ENCODE data around the gene KRT38. TPM values are rescaled to one million over a fixed set of nuclear protein-coding genes. Genes with fewer than 3 reads are reported as not detected.
"Not testable (repeated sequence)": the region's sequence is repeated elsewhere in the genome, so short reads cannot be mapped to it uniquely, and the experiment has no call there.

Gene KRT38
- polyA plus RNA-seq, 4 donors: not detected

GRCh38 chr17:41463746-41464145 lies 23.0 kb upstream of the KRT38 start:
- DNase-seq (ENCODE audit: low read depth in 4 of 4, low spot score in 3 of 4): no peak

DNA sequence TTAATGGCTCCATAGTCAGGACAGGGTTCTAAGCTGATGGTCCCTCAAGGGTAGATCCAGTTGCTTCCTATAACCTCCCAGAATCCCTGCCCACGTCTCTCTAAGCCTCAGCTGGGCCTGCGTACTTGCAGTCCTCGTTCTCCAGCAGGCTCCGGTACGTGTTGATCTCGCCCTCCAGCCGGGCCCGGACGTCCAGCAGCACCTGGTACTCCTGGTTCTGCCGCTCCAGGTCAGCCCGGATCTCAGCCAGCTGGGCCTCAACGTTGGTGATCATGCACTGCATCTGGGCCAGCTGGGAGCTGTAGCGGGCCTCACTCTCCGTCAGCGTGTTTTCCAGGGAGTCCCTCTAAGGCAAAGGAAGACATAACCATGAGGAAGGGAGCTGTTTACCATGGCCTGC lies 21.9 kb upstream of the KRT38 start:
- DNase-seq (ENCODE audit: low read depth in 4 of 4, low spot score in 3 of 4): no peak

DNA sequence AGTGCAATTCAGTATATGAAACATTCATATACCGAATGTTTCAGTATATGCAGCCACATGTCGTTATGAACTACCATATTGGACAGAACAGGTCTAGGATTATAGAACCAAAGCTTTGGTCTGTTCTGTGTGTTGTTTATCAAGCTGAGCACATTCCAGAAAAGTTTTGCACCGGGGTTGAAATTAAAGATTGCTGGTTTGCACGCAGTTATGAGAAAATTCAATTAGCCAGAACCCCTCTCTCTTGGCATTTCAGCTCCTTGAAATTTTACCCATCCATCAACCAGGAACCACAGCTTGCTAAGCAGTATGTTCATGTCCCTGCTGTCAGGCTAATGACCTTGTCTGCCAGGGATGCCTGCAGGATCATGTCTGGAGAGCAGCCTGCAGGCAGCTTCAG lies 16.9 kb upstream of the KRT38 start:
- no peak for DNase-seq (ENCODE audit: low read depth in 4 of 4, low spot score in 3 of 4)

GRCh38 chr17:41456204-41456603 lies 15.4 kb upstream of the KRT38 start:
- DNase-seq (ENCODE audit: low read depth in 4 of 4, low spot score in 3 of 4): no peak

- no peak for DNase-seq (ENCODE audit: low read depth in 4 of 4, low spot score in 3 of 4)
Measured at GRCh38 chr17:41455236-41455635, 14.5 kb upstream of the KRT38 start.

DNA sequence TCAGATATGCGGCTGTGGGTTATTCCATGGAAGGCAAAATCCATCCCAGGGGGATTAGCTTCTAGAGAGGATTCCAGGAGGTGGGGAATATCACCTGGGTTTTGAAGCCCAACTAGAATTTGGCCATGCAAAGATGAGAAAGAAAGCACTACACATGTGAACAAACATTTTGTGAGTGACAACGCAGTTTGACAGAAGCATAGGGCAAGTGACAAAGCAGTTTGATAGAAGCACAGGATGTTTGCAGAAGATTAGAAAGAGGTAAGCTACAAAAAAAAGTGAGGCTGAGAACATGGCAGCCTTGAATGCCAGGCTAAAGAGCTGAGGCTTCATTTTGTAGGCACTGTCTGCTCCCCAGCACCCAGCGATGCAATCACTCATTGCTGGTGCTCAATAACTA lies 12.3 kb upstream of the KRT38 start:
- DNase-seq (ENCODE audit: low read depth in 4 of 4, low spot score in 3 of 4): no peak

DNA sequence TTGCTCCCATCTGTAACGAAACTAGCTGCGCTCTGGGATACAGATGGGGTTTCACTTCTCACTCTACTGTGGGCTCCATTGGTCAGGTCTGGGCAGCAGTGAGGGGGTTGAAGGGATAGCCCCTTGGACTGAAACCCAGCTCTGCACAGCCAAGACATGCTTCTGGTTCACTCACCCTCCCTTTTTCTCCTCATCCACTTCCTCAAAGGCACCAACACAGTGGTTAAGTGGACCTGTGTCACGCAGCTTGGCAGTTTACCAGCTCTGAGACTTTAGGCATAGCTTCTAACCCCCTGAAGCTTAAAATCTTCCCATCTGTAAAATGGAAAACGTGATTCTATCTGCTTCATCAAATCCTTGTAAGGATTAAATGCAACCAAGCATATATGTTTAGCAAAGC lies 11.5 kb upstream of the KRT38 start:
- DNase-seq (ENCODE audit: low read depth in 4 of 4, low spot score in 3 of 4): no peak

DNA sequence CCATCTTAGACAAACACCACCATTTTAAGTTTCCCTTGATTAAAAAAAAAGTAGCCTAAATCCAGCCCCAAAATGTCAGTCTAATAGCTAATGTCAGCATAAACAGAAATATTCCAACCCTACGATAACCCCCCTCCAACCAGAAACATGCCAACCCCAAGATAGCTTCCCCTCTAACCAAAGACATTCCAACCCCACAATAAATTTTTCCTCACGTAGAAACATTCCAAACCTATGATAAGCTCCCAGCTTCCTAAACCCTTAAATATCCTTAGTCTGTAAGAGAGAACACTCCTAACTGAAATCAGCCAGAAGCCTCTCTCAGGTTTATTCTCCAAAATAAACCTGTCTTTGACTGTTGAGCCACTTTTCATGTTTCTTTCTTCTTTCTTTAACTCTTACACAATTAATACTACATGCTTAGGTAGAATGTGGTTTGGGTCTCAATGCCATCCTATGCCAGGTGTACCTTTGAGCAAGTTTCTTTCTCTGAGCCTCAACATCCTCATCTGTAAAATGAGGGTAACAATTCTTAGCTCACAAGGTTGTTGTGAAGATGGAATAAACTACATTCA lies 10.5 kb upstream of the KRT38 start:
- no peak for DNase-seq (ENCODE audit: low read depth in 4 of 4, low spot score in 3 of 4)

DNA sequence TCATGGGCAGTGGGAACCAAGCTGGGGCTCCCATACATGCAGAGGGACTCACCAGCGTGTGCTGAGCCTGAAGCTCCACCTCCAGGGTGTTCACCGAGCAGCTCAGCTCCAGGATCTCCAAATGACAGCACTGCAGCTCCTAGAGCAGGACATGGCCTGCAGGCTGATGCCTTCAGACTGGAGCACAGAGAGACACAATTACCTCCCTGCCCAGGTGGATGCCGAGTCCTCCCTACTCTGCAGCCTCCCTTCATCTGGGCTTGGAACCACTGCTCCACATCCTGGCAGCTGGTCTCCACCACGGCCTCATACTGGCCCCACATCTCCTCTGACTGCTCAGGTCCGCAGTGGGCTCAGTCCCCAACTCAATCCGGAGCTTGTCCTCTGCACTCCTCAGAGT lies 8.2 kb upstream of the KRT38 start:
- DNase-seq (ENCODE audit: low read depth in 4 of 4, low spot score in 3 of 4): no peak

DNA sequence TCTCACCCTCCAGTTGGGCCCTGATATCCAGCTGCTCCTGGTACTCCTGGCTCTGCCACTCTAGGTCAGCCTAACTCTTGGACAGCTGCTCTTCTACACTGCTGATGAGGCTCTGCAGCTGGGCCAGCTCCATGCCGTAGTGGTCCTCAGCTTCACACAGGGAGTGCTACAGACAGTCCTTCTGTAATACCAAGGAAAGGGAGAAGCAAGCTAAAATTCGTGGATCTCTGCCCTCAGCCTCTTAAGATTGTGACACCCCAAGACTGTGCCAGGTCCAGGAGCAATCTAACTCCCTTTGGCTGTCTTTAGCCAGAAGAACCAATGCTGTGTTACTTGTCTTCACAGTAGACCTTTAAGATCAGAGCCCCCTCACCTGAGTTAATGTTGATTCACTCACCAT lies 7.7 kb upstream of the KRT38 start:
- no peak for DNase-seq (ENCODE audit: low read depth in 4 of 4, low spot score in 3 of 4)

- DNase-seq (ENCODE audit: low read depth in 4 of 4, low spot score in 3 of 4): no peak
Measured at GRCh38 chr17:41446806-41447205, 6.0 kb upstream of the KRT38 start.

- DNase-seq (ENCODE audit: low read depth in 4 of 4, low spot score in 3 of 4): no peak
Measured at GRCh38 chr17:41444640-41445039, 3.9 kb upstream of the KRT38 start.

GRCh38 chr17:41444186-41444585 lies 3.4 kb upstream of the KRT38 start:
- no peak for DNase-seq (ENCODE audit: low read depth in 4 of 4, low spot score in 3 of 4)

DNA sequence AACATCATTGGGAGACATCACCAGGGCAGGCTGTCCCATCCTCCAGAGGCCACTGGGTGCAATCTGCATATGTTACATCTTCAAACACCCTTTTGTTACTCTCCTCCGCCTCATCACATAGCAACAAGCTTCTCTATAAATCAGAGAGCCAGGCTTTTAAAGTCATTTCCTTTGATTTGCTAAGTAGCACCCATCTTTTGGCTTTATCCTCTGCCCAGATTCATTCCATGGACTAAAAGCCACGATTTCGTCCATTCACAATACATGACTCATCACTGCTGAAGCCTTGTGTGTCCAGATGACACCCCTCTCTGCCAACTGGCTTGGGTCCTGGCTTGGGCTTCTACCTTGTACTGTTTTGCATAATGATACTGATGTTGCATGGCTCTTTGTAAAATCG lies 2.0 kb upstream of the KRT38 start:
- no peak for DNase-seq (ENCODE audit: low read depth in 4 of 4, low spot score in 3 of 4)

- DNase-seq (ENCODE audit: low read depth in 4 of 4, low spot score in 3 of 4): no peak
Measured at GRCh38 chr17:41439375-41439774, 1.4 kb downstream of the KRT38 start.

DNA sequence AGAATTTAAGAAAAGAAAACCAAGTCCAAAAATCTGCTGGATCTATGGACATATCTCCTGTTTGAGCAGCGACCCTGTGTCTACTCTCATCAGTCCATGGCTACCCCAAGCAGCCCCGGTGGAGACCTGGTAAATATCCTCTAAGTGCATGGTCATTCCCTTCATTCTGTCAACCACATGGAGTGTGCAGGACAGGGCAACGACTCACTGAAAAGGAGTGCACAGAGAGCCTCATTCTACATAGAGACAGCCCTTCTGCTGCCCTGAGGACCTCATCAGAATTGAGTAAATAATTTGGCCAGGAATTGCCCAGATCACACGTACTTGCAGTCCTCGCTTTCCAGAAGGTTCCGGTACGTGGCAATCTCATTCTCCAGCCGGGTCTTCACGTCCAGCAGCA lies 3.0 kb downstream of the KRT38 start:
- DNase-seq (ENCODE audit: low read depth in 4 of 4, low spot score in 3 of 4): no peak

- no peak for DNase-seq (ENCODE audit: low read depth in 4 of 4, low spot score in 3 of 4)
Measured at GRCh38 chr17:41437254-41437653, 3.5 kb downstream of the KRT38 start.

GRCh38 chr17:41434415-41434814 lies 6.4 kb downstream of the KRT38 start:
- DNase-seq (ENCODE audit: low read depth in 4 of 4, low spot score in 3 of 4): no peak

- DNase-seq (ENCODE audit: low read depth in 4 of 4, low spot score in 3 of 4): no peak
Measured at GRCh38 chr17:41434005-41434404, 6.8 kb downstream of the KRT38 start.

GRCh38 chr17:41433586-41433985 lies 7.2 kb downstream of the KRT38 start:
- DNase-seq (ENCODE audit: low read depth in 4 of 4, low spot score in 3 of 4): no peak

- DNase-seq (ENCODE audit: low read depth in 4 of 4, low spot score in 3 of 4): not testable (repeated sequence)
Measured at GRCh38 chr17:41430376-41430775, 10.4 kb downstream of the KRT38 start.

DNA sequence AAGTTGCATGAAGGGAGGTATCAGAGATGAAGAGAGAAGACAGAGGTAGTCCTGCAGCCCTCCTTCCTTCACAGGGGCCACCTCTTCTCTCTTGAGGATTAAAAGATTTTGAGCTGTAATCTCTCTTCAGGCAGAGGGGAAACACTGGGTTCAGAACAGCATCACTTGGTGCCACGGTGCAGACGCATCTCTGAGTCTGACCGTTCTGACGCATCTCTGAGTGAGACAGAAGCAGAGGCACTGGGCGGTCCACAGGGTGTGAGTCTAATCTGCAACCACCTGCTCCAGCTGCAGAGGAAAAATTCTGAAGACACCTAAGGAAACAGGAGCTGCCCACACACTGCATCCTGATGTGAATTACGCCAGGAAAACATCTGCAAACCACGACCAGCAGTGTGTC lies 11.1 kb downstream of the KRT38 start:
- no peak for DNase-seq (ENCODE audit: low read depth in 4 of 4, low spot score in 3 of 4)

DNA sequence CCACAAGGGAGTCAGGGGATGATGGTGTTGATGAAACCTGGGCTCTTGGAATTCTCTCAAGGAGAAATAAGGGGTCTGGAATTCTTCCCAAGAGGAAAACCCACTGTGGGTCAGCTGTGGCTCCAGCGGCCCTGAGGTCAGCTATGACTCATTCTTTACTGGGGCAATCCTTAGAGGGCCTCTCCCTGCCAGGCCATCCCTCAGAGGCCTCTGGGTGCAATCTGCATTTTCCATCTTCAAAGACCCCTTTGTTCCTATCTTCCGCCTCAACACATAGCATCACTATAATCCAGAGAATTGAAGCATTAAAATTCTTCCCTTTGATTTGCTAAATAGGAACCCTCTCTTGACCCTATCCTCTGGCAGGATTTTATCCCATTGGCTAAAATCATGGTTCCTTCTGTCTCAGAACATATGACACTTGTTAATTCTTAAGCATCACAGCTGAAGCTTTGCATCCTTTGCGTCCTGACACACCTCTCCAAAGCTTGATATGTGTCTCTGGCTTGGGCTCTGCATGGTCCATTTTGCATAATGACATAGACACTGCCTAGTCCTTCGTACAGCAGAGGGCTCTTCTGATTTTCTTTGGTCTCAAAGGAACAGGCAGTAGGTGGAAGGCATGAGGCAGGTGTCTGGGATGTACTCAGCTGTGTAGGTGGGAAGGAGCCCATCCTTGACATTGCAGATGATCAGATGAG lies 12.0 kb downstream of the KRT38 start:
- DNase-seq (ENCODE audit: low read depth in 4 of 4, low spot score in 3 of 4): no peak

Measured in right renal pelvis (tissue), 4 donors.